GM12875 (cell line): ENCODE results near the gene P4HA2.
A peak's percentile ranks its signal among the peaks of the same experiment; 100 is the strongest.

Source experiments
- H3K4me3 ChIP-seq: one replicate; pipeline ENCODE4 v1.5.1; 2011; ENCODE audit warnings: low read depth, low read length, control low read depth
- TF ChIP-seq, protein P1 (sequence below): IDR thresholded peaks from 2 replicates; pipeline ENCODE4 v1.5.1; 2011; ENCODE audit warnings: low read depth, mild to moderate bottlenecking, control low read depth, inconsistent platforms, low read length, moderate library complexity, borderline replicate concordance; ENCODE audit not compliant: insufficient read depth

P4HA2 gene

GRCh38 chr5:132226516-132227234 lies 978 bp downstream of the P4HA2 start:
- TF ChIP-seq, protein P1, sequence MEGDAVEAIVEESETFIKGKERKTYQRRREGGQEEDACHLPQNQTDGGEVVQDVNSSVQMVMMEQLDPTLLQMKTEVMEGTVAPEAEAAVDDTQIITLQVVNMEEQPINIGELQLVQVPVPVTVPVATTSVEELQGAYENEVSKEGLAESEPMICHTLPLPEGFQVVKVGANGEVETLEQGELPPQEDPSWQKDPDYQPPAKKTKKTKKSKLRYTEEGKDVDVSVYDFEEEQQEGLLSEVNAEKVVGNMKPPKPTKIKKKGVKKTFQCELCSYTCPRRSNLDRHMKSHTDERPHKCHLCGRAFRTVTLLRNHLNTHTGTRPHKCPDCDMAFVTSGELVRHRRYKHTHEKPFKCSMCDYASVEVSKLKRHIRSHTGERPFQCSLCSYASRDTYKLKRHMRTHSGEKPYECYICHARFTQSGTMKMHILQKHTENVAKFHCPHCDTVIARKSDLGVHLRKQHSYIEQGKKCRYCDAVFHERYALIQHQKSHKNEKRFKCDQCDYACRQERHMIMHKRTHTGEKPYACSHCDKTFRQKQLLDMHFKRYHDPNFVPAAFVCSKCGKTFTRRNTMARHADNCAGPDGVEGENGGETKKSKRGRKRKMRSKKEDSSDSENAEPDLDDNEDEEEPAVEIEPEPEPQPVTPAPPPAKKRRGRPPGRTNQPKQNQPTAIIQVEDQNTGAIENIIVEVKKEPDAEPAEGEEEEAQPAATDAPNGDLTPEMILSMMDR = no peak
- peak overlapping the region; percentile 59 for H3K4me3 ChIP-seq

- TF ChIP-seq, protein P1 = no peak
- no peak overlapping the region for H3K4me3 ChIP-seq
These were observed 2.3 kb downstream of the P4HA2 start for GRCh38 chr5:132225165-132226032.

GRCh38 chr5:132224716-132225115 lies 2.9 kb downstream of the P4HA2 start:
- H3K4me3 ChIP-seq = no peak overlapping the region
- TF ChIP-seq, protein P1 = no peak

DNA sequence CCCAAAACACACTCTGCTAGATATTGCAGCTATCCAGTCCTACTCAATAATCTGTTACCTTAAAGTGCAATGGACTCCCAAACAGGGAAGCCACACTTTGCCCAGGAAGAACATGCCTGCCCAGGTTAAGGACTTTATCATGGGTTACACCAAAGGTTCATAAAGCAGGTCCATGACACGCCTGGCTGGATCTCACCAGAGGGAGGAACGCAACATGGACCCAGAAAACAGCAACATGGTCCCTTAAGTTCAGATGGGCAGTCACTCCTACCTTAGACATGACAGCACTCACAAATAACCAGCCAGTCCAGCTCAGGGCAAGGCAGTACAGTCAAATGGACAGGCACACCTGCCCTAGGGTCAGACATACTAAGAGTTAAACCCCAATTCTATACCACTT lies 3.8 kb downstream of the P4HA2 start:
- TF ChIP-seq, protein P1 = no peak

GRCh38 chr5:132222649-132223038 lies 5.0 kb downstream of the P4HA2 start:
- H3K4me3 ChIP-seq = no peak overlapping the region
- TF ChIP-seq, protein P1 = no peak

More for the DNA sequence above, 3.8 kb downstream of the P4HA2 start:
- no peak overlapping the region for H3K4me3 ChIP-seq

DNA sequence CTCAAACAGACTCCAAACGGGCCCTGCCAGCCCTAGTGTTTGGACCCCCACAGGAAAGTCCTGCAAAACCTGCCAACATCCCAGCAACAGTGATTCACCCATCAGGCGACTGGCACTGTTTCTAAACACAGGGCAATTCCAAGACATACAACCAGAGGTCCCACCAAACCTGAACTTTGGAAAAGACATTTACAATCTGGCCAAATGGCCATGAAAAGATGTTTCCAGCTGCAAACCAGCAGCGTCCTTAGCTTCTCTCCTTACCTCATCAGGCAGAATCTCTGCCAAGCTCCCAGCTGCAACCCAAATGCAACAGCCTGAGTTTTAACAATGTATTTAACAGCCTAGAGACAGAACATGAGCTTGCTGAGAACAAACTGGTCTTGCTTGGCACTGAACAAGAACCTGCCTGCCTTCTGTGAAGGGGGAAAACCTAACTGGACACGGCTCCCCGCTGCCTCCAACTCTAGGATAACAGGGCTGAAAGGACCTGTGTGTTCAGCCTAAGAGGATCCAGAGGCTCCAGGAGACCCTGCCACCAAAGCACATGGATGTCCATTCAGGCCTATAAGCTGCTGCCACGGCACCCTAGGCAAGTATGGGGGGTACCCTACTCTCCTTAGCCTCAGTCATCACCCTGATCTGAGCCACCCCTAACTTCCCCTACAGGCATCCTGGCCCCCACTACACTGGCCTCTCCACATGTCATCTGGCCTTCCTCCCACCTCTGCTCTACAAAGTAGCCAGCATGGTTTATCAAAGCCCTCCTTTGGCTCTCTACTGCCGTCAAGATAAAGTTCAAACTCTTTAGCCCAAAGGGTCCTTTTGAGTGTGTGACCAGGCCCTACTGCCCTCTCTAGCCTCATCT lies 5.6 kb downstream of the P4HA2 start:
- no peak overlapping the region for H3K4me3 ChIP-seq
- TF ChIP-seq, protein P1 = no peak
